GM18520 (cell line): ENCODE measurements around the gene TICAM1.

Experiments used
- ATAC-seq: cut with Tn5 transposase; IDR thresholded peaks from one replicate; pipeline ENCODE4 v1.9.1; 2021; ENCODE audit not compliant: unreplicated experiment

Gene TICAM1

GRCh38 chr19:4773047-4773640 lies 58.4 kb downstream of the TICAM1 start:
- no peak for ATAC-seq

- ATAC-seq: no peak
These were observed 58.9 kb downstream of the TICAM1 start for GRCh38 chr19:4772566-4772965.

- ATAC-seq: no peak
These were observed 62.4 kb downstream of the TICAM1 start for GRCh38 chr19:4768934-4769777.
